GM12875 (cell line): ENCODE measurements around the gene CACNA1I.

Experiments used
- H3K4me3 ChIP-seq: one replicate; pipeline ENCODE4 v1.5.1; 2011; ENCODE audit warnings: low read depth, low read length, control low read depth
- TF ChIP-seq, protein P1 (sequence below): IDR thresholded peaks from 2 replicates; pipeline ENCODE4 v1.5.1; 2011; ENCODE audit warnings: low read depth, mild to moderate bottlenecking, control low read depth, inconsistent platforms, low read length, moderate library complexity, borderline replicate concordance; ENCODE audit not compliant: insufficient read depth

CACNA1I gene

DNA sequence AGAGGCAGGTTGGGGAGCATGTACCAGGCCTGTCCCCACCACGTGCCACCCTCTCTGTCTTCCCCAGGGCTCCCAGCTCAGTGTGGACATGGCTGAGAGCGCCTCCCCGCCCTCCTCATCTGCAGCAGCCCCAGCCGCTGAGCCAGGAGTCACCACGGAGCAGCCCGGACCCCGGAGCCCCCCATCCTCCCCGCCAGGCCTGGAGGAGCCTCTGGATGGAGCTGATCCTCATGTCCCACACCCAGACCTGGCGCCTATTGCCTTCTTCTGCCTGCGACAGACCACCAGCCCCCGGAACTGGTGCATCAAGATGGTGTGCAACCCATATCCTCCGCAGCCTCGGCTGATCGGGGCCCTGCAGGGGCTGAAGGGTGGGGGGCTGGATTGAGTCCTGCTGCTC is at the start of gene CACNA1I:
Gene CACNA1I (plus strand): TSS at position 89 of the 400 bp plus-strand sequence. CDS start 0 bp downstream, at position 89.
- TF ChIP-seq, protein P1, sequence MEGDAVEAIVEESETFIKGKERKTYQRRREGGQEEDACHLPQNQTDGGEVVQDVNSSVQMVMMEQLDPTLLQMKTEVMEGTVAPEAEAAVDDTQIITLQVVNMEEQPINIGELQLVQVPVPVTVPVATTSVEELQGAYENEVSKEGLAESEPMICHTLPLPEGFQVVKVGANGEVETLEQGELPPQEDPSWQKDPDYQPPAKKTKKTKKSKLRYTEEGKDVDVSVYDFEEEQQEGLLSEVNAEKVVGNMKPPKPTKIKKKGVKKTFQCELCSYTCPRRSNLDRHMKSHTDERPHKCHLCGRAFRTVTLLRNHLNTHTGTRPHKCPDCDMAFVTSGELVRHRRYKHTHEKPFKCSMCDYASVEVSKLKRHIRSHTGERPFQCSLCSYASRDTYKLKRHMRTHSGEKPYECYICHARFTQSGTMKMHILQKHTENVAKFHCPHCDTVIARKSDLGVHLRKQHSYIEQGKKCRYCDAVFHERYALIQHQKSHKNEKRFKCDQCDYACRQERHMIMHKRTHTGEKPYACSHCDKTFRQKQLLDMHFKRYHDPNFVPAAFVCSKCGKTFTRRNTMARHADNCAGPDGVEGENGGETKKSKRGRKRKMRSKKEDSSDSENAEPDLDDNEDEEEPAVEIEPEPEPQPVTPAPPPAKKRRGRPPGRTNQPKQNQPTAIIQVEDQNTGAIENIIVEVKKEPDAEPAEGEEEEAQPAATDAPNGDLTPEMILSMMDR: no peak

GRCh38 chr22:39521106-39521885 is 49.3 kb upstream of the CACNA1I start:
- peak overlapping the region; percentile 93 for H3K4me3 ChIP-seq

More for the DNA sequence above, at the start of gene CACNA1I:
- H3K4me3 ChIP-seq: no peak within 1 kb of the TSS

GRCh38 chr22:39522091-39522490 is 48.5 kb upstream of the CACNA1I start:
- peak overlapping the region; percentile 93 for H3K4me3 ChIP-seq

DNA sequence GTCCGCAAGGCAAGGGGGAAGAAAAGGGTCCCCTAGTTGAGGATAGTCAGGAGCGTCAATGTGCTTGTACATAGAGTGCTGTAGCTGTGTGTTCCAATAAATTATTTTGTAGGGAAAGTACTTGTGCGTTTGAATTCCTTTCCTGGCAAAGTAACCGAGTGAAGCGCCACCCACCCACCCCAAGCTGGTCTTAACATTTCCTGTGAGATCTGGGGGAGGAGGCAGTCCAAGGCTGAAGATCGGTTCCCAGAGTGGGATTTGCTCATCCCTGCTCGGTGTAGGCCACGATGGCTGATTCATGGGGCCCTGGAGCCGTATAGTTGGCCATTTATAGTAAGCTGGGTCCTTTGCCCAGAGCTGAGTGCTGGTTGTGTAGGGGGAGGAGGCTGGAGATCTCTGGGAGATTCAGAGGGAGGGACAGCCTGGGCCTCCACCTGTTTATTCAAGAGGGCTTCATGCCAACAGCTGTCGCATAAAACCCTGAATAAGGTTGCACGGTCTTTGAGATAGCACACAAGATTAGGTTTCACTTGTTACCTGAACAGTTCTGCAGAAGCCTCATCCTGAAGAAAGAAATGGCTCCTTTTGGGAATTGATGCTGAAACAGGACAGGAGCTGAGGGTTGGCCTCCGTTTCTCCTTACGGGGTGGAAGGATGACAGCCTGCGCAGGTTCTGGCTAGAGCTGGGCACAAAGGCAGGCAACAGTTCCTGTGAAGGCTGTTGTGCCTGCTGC is 47.8 kb upstream of the CACNA1I start:
- TF ChIP-seq, protein P1: no peak
- H3K4me3 ChIP-seq: peak overlapping the region; percentile 26

GRCh38 chr22:39524089-39524752 is 46.3 kb upstream of the CACNA1I start:
- TF ChIP-seq, protein P1: no peak
- no peak overlapping the region for H3K4me3 ChIP-seq

DNA sequence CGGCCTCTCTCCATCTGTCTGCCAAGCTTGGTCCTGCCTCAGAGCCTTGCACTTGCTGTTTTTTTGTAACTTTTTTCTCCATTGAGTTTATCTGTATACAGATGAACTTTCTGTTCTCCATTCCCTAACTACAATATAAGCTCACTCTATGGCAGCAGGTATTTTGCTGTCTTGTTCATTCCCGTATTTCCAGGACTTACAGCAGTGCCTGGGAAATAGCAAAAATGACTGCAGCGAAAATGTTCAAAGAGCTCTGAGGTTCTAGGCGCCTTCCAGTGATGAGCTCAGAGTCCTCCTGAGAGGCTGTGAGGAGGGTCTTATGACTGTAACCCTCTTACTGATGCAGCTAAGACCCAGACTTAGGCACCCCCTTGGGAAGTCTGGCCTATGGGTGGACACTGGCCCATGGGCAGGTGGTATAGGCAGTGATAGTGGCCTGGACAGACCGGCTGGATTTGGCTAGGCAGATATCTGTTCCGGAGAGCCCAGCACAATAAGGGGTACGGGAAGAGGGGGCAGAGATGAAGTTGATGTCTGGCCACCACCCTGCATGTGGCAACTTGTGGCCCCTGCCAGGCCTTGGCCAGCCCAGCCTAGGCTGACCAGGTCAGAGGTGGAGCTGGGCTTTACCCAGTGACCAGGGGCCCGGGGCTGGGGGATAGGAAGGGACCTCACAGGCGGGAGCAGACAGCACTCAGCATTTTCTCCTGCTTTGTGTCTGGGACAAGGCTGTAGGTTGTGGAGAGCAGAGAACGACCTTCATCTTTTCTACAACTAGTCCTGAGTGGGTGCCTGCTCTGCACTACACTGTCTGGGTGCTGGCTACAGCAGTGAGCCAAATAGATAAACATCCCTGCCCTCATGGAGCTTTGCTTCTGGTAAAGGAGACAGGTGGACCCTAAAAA is 45.5 kb upstream of the CACNA1I start:
- TF ChIP-seq, protein P1: no peak
- no peak overlapping the region for H3K4me3 ChIP-seq

DNA sequence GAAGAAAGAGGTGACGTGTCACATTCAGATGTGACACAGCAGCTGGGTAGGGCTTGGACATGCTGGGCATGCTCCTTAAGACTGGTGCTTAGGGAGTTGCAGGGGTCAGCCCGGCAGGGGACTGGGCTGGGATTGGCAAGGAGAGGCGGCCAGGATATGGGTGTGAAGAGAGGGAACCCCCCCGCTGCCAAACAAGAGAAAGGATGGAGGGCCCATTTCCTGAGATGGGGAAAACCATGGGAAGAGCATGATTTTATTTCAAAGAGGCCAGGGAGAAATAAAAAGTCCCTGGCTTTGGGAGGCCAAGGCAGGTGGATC is 44.9 kb upstream of the CACNA1I start:
- H3K4me3 ChIP-seq: no peak overlapping the region

More for the DNA sequence above, 44.9 kb upstream of the CACNA1I start:
- TF ChIP-seq, protein P1: no peak
